Measurements from ENCODE around the gene CTBP2.
"Not testable (repeated sequence)": the region's sequence is repeated elsewhere in the genome, so short reads cannot be mapped to it uniquely, and the experiment has no call there.

Gene CTBP2

DNA sequence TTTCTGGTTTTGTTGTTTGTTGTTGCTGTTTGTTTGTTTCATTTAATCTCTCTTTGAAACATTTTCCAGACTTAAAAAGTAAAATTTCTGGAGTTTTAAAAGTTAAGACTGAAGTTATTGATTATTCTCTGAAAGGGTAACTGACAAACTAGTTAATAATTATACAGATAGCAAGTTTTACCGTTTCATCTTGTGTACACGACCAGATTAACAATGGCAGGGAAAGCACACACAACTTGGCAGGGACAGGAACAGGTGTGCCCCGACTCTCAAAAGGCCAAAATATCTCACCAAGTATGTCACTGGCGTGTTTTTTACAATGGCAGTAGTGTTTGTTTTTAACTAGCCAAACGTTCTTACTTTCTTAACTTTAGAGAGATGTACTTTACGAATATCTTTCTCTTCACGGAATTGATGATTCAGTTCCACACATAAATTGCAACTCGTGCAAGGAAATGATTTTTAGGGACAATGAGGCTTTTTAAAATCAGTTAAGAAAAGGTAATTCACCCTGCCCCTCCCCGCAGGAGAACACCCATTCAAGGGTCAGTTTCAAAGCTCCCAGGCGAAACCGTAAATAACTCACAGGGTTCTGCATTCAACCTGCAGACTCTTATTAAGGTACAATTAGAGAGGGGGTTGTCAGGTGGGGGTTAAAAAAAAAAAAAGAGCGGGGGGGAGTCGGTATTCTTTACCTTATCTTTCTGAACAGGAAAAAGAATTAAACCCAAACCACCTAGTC lies 3.5 kb downstream of the CTBP2 start:
- no peak for DNase-seq

- DNase-seq = no peak
Measured at GRCh38 chr10:125156196-125156595, 4.2 kb downstream of the CTBP2 start.

- no peak for DNase-seq
Measured at GRCh38 chr10:125155101-125155500, 5.3 kb downstream of the CTBP2 start.

GRCh38 chr10:125154529-125154928 lies 5.8 kb downstream of the CTBP2 start:
- DNase-seq = no peak

DNA sequence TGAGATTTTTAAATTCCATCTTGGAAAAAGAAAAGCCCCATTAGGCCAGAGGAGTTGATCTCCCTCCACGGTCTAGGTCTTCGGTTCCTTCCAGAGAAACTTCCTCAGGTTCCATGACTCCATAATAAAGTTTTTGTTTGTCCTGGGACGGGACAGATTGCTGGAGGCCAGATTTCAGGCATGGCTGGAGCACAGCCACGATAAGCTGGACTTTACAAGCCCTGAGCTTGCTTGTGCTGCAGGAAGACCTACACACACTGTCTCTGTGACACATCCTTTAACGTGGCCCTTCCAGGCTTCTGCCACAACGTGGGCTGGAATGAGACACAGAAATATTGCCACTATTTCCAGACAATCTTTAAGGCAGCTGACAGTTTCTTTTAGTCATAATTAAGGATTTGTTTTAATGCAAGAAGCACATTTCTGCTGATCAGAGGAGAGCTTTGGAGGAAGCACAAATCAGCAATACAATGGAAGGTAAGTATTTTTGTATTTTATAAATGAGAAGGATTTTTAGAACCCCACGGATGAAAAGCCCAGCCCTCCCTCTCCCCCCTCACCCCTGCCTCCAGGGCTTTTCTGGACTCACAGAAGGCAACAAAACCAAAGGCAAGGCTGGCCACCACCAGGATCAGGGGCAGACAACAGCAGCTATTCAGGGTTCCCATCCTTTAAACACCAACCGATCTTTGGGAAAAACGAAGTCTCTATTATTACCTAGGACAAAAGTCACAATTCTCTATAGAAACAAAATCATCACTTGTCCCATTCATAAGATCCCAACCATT lies 6.5 kb downstream of the CTBP2 start:
- no peak for DNase-seq

DNA sequence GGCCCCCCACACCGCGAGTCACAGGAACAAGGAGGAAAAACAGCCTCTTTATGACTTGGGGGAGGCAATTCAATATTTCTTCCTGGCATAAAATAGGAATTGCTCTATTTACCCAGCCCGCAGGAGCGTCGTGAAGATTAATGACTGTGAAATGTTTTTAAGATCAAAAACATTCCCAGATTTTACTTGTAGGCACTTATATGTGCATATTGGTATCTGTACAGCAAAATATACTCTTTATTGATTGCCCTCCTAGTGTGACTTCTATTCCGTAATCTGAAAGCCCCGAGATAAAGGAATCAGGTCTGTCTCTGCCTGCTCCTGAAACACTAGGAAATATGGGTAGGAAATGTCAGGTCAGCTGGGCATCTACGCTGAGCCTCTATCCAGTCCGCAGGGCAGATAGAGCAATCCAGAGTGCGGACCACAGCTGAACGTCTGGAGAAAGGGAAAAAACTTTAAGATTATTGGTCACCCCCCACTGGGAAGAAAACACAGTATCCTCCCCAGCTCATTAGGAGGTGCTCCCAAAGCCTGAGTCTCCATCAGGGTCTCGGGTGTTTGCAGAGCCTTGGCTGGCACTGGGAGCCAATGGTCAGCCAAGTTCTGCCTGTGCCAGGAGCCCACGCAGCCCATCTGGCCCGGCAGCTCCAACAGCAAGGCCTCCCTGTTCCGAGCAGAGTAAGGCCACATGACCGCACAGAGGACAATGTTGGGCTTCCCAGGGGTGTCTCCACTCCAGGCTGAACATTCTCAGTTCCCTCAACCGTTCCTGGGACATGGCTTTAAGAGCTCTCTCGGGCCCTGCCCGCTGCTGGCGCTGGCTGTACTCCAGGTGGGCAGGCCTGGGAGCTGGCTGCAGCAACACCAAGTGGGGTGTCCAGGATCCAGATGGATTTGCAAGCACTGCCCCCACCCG lies 7.7 kb downstream of the CTBP2 start:
- DNase-seq = no peak

- DNase-seq = no peak
Measured at GRCh38 chr10:125151553-125152449, 8.6 kb downstream of the CTBP2 start.

DNA sequence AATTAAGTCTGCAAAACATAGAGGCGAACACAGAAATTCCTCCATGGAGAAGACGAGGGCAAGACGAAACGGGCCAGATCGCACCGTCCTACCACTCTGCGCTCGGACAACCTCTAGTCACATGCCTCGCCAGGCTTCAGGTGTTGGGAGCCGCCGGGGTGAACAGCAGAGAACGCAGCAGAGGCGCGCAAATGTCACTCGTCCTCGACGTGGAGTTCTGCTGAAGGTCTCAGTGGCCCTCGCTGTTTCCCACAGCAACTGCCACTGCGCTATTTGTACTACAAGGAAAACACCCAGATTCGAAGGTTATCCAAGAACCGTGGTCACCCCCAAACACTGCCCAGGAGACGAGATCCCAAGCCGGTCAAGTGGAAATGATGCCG lies 9.2 kb downstream of the CTBP2 start:
- no peak for DNase-seq

GRCh38 chr10:125150376-125151083 lies 9.8 kb downstream of the CTBP2 start:
- DNase-seq = not testable (repeated sequence)

- no peak for DNase-seq
Measured at GRCh38 chr10:125149680-125150047, 10.7 kb downstream of the CTBP2 start.

- no peak for DNase-seq
Measured at GRCh38 chr10:125149036-125149679, 11.2 kb downstream of the CTBP2 start.

- no peak for DNase-seq
Measured at GRCh38 chr10:125148528-125148927, 11.8 kb downstream of the CTBP2 start.

DNA sequence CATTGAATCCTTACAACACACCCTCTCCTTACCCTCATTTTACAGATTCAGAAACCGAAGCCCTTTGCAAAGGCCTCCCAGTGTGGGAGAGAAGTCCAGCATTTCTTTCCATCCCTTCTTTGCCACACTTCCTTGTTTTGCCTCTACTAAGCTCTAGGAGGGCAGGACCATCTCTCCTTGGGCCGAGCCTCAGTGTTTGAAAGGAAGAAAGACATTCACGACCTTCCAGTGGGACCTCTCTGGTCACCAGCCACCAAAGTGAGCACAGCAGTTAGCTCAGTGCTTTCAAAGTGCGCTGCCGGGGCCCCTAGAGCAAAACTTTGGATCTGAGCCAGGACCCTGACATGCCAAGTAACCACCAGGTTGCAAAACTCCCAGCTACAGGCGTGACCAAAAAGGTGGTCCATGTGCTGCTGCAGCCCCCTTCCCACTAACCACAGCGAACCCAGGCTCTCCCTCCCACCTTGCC lies 12.4 kb downstream of the CTBP2 start:
- no peak for DNase-seq

DNA sequence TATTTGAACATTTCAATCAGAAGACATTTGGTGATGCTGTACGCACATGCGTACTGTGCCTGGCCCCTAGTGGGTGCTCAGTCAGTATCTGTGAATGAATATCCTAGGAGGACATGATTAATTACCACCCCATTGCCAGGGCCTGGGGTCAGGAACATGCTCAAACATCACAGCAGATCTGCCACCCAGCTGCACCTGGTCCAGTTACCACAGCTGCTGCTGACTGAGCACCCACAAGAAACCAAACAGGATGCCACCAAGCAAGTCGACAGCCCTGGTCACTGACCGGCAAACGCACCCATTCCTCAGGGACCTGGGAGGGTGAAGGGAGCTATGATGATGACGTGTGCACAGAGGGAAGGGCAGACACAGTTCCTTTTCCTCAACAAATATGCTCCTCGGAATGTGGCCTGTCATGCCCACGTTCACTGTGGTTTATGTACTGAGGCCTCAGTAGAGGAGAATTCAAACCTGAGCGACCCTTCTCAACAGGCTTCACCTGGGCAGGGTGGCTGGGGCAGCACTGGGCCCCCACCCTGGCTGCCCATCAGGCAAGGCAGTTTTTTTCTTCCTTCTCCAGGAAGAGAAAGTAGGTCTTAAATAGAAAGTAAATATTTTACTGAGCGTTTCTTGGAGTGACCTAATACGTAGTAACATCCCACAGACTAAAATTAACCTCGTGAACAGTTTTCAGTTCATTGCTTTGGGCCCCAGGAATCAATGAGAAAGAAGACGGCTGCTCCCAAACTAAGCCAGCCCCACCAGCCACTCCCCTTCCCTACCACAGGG lies 13.4 kb downstream of the CTBP2 start:
- no peak for DNase-seq

DNA sequence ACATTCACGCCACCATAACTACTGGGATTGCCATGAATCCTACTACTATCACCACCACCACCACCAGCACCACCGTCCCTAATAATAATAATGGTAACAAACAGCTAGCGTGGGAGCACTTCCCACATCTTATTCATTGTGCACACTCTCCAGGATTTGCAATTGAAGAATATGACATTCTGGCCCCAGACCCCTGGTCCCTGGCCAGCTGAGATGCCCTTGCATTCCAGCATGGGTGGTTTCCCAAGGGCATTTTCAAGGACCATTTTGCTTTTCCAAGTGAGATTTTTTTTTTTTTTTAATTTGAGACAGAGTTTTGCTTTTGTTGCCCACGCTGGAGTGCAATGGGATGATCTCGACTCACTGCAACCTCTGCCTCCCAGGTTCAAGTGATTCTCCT lies 14.7 kb downstream of the CTBP2 start:
- DNase-seq = no peak

DNA sequence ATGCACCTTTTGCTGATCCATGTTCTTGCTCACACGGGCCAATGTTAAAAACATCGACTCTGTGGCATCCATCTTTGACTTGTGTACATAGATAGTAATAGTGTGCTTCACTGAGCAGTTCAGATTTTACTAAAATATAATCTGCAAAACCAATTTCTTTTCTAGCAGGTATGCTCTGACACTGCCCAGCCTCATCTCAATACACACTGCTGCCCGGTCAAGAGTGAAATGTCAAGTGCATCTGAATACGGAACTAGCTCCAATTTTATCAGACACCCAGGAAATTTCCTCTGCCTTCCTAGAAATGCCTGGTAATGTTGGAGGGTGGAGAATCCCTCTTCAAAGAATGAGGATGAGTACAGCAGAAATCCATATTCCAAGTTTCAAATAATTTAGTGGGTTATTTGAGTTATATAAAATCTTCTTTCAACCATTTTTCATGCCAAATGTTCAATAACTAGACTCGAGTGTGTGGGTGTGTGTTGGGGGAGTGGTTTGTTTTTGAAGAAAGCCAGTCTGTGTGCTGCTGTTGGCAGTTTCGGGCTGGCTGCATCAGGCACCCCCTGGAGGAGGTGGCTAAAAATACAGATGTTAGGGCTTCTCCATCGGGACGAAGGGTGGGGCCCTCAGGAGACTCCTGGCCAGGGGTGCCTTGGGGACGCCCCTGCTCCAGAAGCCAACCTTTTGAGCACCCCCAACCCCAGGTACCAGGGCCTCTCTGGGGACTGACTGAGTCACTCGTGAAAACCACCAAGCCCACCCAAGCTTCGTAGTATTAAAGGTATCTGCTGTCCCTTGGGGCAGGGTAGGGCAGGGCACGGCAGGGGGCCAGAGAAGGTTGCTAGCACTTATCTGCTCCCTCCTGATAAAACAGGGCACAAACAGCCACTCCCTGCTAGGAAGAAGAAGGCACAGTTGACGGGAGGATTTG lies 15.4 kb downstream of the CTBP2 start:
- peak; percentile 31 for DNase-seq

DNA sequence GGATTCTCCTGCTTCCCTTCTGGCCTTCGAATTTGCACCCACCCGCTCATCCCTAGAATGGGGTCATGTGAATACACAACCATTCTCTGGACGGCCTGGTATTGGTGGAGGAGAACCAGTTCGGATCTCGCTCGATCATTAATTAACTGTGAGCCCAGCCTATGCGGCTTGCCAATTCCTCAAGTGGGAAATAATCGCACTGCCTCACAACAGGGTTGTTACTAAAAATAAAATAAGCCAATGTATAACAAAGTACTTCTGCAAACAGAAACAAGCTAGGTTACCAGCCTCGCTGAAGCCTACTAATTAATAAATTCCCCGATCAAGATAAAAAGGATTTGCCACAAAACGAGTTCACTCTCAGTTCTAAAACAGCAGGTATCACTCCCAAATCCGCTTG lies 16.2 kb downstream of the CTBP2 start:
- no peak for DNase-seq

GRCh38 chr10:125142946-125143345 lies 17.4 kb downstream of the CTBP2 start:
- no peak for DNase-seq
